NCI-H2107 treated with DMSO at 0.1 percent for 48 hours (cell line): ENCODE data around the gene GID4.

Source experiments
- DNase-seq: peaks from one replicate; lab custom pipeline; 2025; ENCODE audit not compliant: unreplicated experiment; lab: John Stamatoyannopoulos, UW

The GID4 gene

DNA sequence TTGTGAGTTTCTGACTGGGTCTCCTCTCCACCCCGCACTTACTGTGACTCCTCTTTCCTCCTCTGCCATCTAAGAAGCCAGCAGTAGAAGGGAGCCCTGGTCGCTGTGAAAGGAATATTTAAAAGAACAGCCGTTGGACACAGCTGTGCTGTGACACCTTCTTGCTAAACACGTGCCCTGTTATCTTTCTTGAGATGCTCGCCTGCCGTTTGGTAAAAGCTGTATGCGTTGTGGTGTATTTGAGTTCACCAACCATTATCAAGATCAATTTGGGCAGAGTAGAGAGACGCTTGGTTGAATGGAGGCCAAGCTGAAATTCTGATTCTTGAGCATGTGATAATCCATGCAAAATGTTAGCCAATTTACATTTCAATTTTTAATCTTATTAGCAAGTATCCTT, 3.8 kb downstream of the GID4 start:
- no peak for DNase-seq

DNA sequence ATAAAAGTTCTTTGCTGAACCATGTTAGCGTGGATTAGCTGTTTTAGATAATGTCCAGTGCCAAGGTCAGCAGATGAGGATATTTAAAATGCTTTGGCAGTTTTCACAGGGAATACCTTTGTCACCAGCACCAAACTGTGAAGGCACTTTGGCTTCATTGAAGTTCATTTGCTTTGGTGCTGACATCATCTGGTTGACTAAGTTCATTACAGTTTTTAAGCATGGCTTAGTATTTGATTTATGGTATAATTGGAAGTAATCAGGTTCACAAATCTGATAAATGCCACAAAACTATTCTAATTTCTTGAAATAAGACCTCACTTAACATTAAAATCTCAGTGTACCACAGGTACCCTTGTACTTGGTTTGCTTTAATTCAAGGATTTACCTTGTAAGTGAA, 4.3 kb downstream of the GID4 start:
- no peak for DNase-seq

DNA sequence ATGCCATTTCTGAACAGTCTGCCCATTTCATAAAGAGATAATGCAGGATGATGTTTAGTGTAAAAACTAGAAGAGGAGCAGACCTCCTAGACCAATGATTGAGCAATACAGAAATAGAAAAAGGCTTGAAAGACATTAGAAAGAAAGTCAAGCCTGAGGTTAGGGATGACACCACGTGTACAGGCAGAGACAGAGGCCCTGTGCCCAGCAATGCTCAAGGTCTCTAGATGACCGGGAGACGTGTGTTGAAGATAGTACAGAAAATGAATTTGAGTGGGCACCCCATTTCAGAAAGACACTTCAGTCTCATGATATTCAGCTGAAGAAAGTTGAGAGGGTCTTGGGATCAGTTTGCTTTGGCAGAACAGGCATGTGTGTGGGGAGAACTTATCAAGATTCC, 5.4 kb downstream of the GID4 start:
- no peak for DNase-seq

DNA sequence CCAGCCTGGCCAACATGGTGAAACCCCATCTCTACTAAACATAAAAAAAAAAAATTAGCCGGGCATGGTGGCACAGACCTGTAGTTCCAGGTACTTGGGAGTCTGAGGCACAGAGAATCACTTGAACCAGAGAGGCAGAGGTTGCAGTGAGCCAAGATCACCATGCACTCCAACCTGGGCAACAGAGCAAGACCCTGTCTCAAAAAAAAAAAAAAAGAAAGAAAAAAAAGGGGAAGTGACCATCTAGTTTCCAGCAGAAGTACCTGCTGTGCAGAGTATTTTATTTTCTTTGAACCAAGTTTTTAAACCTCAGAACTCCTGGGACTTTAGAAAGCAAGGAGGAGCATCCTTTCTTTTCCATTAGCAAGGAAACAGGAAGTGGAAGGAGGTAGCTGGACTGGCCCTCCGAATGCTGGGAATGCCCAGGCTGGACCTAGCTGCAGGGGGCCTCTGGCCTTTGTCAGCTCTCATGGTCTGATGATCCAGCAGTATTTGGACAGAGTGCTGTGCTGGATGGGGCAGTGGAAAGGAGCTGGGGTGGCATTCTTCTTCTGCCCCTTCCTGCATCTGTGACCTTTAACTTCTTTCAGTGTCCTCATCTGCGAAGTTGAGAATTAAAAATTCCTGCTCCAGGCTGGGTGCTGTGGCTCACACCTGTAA, 6.6 kb downstream of the GID4 start:
- no peak for DNase-seq

DNA sequence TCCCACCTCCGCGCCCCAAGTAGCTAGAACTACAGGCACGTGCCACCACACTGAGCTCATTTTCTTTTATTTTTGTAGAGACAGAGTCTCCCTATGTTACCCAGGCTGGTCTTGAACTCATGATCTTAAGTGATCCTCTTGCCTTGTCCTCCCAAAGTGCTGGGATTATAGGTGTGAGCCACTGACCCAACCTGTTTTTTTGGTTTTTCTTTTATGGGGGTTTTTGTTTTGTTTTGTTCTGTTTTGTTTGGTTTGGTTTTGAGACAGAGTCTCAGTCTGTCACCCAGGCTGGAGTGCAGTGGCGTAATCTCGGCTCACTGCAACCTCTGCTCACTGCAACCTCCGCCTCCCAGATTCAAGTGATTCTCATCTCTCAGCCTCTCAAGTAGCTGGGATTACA, 16.4 kb downstream of the GID4 start:
- DNase-seq: no peak

DNA sequence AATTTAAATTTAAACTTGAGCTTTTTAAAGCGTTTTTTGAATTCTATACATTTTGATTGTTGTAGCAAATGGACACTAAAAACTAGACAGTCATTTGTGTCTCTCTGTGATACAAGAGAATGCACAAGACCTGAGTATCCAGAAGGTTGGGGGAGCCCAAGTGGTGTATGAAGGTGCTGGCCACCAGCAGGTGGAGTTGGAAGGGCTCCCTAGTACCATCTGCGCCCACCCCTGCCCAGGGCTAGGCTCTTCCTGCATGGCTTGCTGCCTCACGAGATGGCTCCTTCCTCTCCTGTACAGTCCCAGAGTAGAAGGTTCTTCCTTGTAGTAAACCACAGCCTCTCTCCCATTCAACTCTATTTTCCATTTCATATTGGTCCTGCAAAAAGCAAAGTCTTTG, 17.0 kb downstream of the GID4 start:
- DNase-seq: no peak

DNA sequence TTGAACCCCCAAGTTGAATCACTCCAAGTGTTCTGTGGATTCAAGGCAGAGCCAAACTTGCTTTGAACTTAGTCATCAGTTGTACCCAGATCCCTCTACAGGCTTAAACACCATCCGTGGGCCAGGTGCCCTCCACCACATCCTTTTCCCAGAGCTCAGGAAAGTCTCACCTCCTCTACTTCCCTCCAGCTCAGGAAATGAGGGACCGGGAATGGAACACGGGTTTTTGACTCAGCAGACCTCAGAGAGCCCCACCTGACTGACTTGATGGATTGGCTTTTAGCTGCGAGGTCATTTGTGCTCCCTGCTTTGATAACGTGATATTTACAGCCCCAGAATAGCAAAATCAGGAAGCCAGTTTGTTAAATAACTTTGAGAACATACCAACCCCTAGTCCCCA, 20.1 kb downstream of the GID4 start:
- DNase-seq: no peak

DNA sequence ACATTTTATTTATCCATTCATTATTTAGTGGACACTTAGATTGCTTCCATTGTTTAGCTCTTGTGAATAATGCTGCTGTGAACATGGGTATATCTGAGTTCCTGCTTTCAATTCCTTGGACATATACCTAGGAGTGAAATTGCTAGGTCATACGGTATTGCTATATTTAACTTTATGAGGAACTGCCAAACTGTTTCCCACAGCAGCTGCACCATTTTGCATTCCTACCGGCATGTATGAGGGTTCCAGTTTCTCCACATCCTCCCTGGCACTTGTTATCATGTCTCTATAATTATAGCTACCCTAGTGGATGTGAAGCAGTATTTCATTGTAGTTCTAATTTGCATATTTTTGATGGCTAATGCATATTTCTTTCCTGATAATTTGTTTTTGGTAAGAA, 24.8 kb downstream of the GID4 start:
- DNase-seq: no peak

DNA sequence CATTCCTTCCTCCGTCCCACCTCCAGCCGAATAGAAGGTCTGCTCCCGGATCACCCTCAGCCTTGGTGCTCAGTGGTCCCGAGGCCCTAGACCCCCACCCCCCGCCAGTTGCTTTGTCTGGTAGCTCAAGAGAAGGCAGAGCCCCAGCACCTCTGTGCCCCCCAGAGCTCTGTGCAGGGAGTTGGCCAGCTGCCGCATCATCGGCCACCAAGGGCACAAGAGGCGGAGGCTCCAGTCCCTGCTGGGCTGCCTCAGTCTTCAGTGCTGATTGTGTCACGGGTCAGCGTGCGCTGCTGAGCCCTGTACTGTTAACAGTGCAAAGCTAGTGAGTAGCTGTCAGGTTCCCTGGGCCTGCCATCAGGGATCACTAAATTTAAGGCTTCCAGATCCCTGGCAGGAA, 26.3 kb downstream of the GID4 start:
- no peak for DNase-seq

DNA sequence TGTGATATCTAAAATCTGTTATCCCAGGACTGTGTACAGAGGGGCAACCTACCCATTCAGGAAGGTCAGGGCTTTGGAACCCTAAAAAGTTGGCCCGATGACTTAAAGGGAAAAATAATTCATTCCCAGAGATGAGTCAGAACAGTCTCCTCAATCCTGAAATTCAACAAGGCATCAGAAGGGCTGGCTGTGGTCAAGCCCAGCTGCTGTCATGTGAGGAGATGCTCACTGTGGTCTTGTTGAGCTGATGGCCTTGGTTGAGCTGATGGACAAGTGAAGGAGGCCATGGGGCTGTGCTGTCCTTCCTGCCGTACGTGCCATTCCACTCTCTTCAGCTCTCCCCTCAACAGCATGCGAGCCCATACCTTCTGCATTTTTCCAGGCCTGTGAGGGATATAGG, 27.7 kb downstream of the GID4 start:
- DNase-seq: no peak

DNA sequence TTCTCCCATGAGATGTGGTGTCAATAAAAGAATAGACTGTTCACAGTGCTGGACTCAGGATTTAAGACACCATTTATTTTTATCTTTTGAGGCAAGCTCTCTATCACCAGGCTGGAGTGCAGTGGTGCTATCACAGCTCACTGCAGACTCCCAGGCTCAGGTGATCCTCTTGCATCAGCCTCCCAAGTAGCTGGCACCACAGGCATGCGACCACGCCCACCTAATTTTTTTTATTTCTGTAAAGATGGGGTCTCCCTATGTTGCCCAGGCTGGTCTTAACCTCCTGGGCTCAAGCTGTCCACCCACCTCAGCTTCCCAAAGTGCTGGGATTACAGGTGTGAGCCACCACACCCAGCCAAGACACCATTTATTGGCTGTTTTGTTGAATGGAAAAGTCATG, 29.9 kb downstream of the GID4 start:
- DNase-seq: no peak

DNA sequence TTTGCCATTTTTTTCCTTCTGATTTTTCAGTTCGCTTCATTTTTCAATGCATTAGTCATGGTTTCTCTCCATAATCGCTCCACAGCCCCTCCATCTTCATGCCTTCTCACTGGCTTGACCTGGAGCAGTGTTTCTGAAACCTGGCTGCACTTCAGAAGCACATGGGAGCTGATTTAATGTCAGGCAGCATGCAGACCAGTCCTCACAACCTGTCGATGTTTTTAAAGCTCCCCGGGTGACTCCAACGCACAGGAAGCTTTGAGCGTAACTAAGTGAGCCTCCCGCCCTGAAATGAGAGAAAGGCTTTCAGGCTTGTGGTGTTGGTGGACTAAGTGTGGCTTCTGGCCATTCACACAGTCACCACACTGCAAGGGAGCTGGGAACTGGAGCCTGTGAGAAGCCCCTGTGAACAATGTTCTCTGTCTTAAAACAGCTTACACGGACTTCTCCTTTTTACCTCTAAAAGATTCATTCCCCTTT, 31.7 kb downstream of the GID4 start:
- no peak for DNase-seq

DNA sequence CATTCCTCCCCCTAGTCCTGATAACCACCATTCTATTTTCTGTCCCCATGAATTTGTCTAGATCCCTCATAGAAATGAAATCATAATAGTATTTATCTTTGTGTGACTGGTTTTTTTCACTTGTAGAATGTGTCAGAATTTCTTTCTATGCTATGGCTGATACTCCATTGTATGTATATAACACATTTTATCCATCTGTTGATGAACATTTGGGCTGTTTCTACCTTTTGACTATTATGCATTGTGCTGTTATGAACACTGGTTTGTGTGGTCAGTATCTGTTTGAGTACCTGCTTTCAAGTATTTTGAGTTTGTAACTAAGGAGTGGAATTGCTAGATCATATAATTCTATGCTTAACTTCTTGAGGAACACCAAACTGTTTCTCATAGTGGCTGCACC, 32.5 kb downstream of the GID4 start:
- DNase-seq: no peak

DNA sequence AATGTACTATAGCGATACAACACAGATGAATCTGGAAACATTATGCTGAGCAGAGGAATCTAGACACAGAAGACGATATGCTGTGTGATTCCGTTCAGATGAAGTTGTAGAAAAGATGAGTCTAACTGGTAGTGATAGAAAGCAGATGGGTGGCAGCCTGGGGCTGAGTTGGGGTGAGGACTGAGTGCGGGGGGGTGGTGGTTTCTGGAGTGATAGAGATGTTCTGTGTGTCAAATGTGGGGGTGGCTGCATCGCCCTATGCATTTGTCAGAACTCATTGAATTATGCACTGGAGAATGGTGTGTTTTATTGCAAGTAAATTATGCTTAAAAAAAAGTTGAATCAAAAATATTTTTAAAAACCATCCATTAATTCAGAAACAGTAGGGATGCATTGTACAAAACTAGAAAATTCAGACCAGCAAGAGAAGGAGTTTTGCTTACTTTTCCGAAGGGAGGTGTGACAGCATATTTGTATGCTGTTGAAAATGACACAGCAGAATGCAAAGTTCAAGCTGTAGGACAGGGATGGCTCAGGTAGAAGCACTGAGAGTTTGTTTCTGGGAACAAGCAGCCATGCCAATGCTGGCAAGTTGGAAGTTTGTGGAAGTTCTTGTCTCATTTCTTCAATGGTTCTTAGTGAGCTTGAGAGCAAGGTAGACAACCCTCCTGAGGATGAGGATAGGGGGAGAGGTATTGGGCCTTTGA, 35.5 kb downstream of the GID4 start:
- no peak for DNase-seq

DNA sequence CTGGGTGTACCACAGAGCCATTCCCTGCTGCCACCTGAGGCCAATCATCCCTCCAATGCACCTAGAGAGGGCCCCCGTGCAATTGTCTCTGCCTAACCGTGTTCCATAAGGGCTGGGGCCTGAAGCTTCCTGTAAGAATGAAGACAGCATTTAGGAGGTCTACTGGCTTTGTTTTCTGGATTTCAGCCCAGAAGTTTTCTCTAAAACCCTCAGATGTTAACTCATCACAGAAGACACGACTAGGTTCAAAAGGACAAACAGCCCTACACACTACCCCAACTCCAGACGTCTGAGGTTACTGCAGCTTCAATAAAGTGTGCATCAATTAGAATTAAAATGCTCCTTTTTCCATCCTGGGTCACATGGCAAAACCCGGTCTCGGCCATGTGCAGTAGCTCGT, 37.7 kb downstream of the GID4 start:
- no peak for DNase-seq

DNA sequence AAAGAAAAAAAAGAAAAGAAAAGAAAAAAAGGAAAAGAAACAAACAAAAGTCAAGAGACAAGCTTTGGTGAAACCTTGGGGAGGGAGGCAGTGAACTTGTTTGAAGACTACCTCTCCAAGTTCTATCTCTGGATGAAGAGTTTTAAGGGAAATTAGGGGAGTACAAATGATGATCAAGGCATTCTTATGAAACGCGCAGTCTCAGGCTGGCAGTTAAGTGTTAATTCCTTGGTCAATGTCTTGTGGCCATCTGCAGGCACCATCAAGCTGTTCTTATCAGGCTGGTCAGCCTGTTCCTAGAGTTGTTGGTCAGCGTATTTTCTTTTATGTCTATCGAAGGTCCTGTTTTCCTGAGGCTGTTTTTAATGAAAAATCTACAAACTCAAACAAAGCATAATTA, 40.3 kb downstream of the GID4 start:
- DNase-seq: no peak

DNA sequence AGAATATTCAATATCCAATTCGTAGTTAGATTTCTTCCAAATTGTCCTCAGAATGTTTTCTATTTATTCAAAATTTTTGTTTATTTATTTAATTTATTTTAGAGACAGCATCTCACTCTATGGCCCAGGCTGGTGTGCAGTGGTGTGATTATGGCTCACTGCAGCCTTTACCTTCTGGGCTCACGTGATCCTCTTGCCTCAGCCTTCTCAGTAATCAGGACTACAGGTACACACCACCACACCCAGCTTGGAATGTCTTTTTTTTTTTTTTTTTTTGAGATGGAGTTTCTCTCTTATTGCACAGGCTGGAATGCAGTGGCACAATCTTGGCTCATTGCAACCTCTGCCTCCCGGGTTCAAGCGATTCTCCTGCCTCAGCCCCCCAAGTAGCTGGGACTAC, 45.0 kb downstream of the GID4 start:
- DNase-seq: no peak

DNA sequence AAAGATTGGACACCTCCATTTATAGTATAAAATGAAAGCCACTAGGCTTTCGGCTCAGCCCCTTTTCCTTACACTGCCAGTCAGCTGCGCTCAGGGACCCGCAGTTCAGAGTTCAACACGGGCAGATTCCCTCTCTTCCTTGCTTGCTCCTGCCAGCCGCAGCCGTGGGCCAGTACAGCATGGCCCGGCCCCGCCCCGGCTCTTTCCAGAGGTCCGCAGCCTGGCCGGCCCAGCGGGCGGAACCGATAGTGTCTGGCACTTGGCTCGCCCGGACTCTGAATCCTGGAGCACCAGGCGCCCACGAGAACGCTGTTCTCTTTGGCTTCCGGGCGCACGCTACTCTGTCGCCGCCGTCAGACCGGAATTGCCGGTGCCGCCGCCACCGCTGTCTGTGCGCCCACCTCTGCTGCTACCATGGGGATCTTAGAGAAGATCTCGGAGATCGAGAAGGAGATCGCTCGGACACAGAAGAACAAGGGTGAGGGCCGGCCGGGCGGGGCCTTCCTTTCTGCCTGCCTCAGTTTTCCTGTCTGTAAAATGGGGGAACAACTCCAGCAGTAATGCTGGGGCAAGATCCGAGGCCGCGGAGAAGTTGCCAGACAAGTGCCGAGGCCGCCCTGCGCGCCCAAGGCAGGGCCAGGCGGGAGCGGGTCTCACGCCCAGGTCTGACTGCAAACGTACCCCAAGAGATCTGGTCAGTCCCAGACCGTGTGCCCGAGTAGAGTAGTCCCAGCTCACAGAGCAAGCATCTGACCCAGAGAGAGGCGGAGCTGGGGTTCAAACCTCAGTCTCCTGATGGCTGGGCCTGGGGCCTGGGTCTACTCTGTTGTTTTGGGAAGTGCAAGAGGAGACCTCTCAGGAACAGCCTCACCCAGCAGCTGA, 48.6 kb downstream of the GID4 start, which contains the start of gene DRG2:
Gene DRG2 (plus strand): TSS at position 339 of the 882 bp plus-strand sequence. CDS start 76 bp downstream, at position 415.
- DNase-seq: peak; percentile 18

DNA sequence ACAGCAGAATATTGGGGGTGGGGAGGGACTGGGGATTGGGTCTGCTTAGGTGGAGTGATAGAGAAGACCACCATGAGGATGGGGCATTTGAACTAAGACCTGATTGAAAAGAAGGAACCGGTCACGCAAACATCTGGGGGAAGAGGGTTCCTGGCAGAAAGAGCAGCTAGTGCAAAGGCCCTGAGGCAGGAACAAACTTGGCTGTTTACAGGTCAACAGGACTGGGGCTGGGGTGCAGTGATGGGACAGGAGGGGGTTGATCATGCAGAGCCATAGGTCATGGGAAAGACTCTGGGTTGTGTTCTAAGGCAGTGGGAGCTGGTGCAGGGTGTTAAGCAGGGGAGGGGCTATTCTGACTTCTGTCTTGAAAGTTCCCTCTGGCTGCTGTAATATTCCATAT, 50.4 kb downstream of the GID4 start:
- no peak for DNase-seq

DNA sequence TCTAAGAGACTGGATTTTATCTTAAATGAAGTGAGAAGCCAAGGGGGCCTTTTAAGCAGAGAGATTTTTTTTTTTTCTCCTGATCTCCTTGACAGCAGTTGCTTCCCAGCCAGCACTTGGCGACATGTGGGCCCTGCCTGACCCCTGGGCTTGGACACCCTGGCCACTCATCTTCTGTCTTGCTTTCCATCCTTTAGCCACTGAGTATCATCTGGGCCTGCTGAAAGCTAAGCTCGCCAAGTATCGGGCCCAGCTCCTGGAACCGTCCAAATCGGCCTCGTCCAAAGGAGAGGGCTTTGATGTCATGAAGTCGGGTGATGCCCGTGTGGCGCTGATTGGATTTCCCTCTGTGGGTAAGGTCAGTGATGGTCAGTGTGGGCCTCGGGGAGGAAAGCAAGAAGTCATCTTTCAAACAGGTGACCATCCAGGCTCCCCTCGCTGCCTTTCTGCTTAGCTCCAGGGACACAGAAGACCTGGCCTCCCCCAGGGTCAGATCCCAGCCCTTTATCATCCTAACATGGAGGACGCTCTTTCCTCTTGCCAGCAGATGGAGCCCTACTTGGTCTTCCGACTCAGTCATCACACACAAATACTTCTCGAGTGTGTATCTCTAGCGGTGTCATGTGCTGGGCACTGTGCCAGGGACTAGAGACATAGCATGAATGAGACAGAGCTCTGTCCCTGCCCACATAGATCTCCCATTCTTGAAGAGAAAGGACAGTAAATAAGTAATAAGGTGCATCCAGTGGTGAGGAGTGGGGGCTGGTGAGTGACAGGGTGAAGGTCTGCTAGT, 54.6 kb downstream of the GID4 start:
- DNase-seq: no peak

DNA sequence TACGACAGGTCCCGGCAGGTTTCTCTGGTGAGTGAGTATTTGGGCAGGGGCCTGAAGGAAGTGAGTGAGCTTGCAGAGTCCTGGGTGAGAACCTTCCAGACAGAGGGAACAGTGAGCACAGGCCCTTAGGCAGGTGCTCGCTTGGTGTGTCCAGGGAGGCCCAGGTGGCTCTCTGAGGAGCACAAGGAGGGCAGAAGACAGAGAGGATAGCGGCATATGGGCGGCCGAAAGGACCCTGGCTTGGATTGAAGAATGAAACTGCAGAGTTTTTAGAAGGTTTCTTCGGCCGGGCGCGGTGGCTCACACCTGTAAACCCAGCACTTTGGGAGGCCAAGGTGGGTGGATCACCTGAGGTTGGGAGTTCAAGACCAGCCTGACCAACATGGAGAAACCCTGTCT, 55.2 kb downstream of the GID4 start:
- no peak for DNase-seq
